HG03196 (cell line): ENCODE measurements around the gene PIP5K1A.
"Not testable (repeated sequence)": the region's sequence is repeated elsewhere in the genome, so short reads cannot be mapped to it uniquely, and the experiment has no call there.

Experiments
- ATAC-seq: cut with Tn5 transposase; IDR thresholded peaks from one replicate; pipeline ENCODE4 v1.9.1; 2021; ENCODE audit not compliant: unreplicated experiment

Gene PIP5K1A

GRCh38 chr1:151198254-151199127, at the start of gene PIP5K1A:
Gene PIP5K1A (plus strand): TSS chr1:151198552. CDS start chr1:151198997, 445 bp downstream.
- ATAC-seq, result peak; percentile 81

GRCh38 chr1:151156515-151156819, 41.9 kb upstream of the PIP5K1A start, which contains the start of gene TNFAIP8L2:
Gene TNFAIP8L2 (plus strand): TSS chr1:151156649. CDS start chr1:151158698, 2,049 bp downstream.
- ATAC-seq, result peak; percentile 68

- no peak for ATAC-seq
Observed at GRCh38 chr1:151157067-151157531, 41.3 kb upstream of the PIP5K1A start.

- no peak for ATAC-seq
Observed at GRCh38 chr1:151158326-151158725, 40.0 kb upstream of the PIP5K1A start.

GRCh38 chr1:151158751-151159251, 39.6 kb upstream of the PIP5K1A start:
- ATAC-seq, result no peak

GRCh38 chr1:151159373-151159772, 39.0 kb upstream of the PIP5K1A start:
- no peak for ATAC-seq

- ATAC-seq, result no peak
Observed at GRCh38 chr1:151164732-151165280, 33.5 kb upstream of the PIP5K1A start.

GRCh38 chr1:151165281-151165737, 33.0 kb upstream of the PIP5K1A start:
- no peak for ATAC-seq

- peak; percentile 83 for ATAC-seq
Observed at GRCh38 chr1:151165738-151166504, 32.4 kb upstream of the PIP5K1A start, which contains the start of the genes LYSMD1 and SCNM1. Gene LYSMD1 (minus strand): TSS chr1:151165902. CDS start chr1:151165258, 644 bp downstream. Gene SCNM1 (plus strand): TSS chr1:151166144. CDS start chr1:151166153, 9 bp downstream.

- no peak for ATAC-seq
Observed at GRCh38 chr1:151166505-151166956, 31.8 kb upstream of the PIP5K1A start.

- ATAC-seq, result no peak
Observed at GRCh38 chr1:151167116-151167515, 31.2 kb upstream of the PIP5K1A start.

- ATAC-seq, result no peak
Observed at GRCh38 chr1:151171190-151171589, 27.2 kb upstream of the PIP5K1A start.

GRCh38 chr1:151175041-151175741, 23.2 kb upstream of the PIP5K1A start:
- ATAC-seq, result no peak

GRCh38 chr1:151175863-151176262, 22.5 kb upstream of the PIP5K1A start, which contains the start of gene TMOD4:
Gene TMOD4 (minus strand): TSS chr1:151175981. CDS start chr1:151174875, 1,106 bp downstream.
- ATAC-seq, result no peak

GRCh38 chr1:151176514-151177045, 21.8 kb upstream of the PIP5K1A start:
- ATAC-seq, result no peak

GRCh38 chr1:151184211-151184610, 14.1 kb upstream of the PIP5K1A start:
- no peak for ATAC-seq

- no peak for ATAC-seq
Observed at GRCh38 chr1:151187205-151187604, 11.1 kb upstream of the PIP5K1A start.

GRCh38 chr1:151188667-151189066, 9.7 kb upstream of the PIP5K1A start:
- ATAC-seq, result not testable (repeated sequence)

- peak; percentile 73 for ATAC-seq
Observed at GRCh38 chr1:151189637-151190445, 8.5 kb upstream of the PIP5K1A start, which contains the start of gene VPS72. Gene VPS72 (minus strand): TSS chr1:151190197. CDS start chr1:151190121, 76 bp downstream.
